NB4 (cell line): ENCODE data around the gene DMGDH.

Experiments
- DNase-seq: peaks from one replicate; pipeline ENCODE4 v3.0.0; 2010; ENCODE audit warnings: low read depth
- H3K4me3 ChIP-seq: one replicate; pipeline ENCODE4 v1.5.1; 2011; ENCODE audit warnings: mild to moderate bottlenecking, low read depth, low read length, moderate library complexity
- CTCF ChIP-seq: IDR thresholded peaks from one replicate; pipeline ENCODE4 v1.5.1; 2012; ENCODE audit warnings: low read depth, low read length
- MAX ChIP-seq: IDR thresholded peaks from 2 replicates; pipeline ENCODE4 v1.6.1; 2011; ENCODE audit warnings: low read depth, low read length
- MYC ChIP-seq: IDR thresholded peaks from 2 replicates; pipeline ENCODE4 v1.6.1; 2011; ENCODE audit warnings: low read depth, low read length
- POLR2A ChIP-seq: IDR thresholded peaks from 2 replicates; pipeline ENCODE4 v1.6.1; 2011; ENCODE audit warnings: mild to moderate bottlenecking; ENCODE audit not compliant: insufficient read length; ENCODE audit errors: extremely low read depth

Gene DMGDH

GRCh38 chr5:79021753-79022152 is 47.7 kb downstream of the DMGDH start:
- TF ChIP-seq MAX: no peak
- TF ChIP-seq POLR2A: no peak
- TF ChIP-seq CTCF: no peak
- TF ChIP-seq MYC: no peak
- no peak overlapping the region for H3K4me3 ChIP-seq
- DNase-seq: peak; percentile 37

GRCh38 chr5:79020861-79021561 is 48.5 kb downstream of the DMGDH start:
- no peak overlapping the region for H3K4me3 ChIP-seq
- TF ChIP-seq CTCF (peak; percentile 87), MYC (no peak)
- DNase-seq: peak; percentile 78

GRCh38 chr5:79014631-79015030 is 54.8 kb downstream of the DMGDH start:
- no peak for DNase-seq
- TF ChIP-seq MYC: no peak
- TF ChIP-seq POLR2A: no peak
- TF ChIP-seq MAX: no peak
- no peak for TF ChIP-seq CTCF
- H3K4me3 ChIP-seq: no peak overlapping the region

GRCh38 chr5:79011869-79012268 is 57.6 kb downstream of the DMGDH start:
- DNase-seq: no peak
- TF ChIP-seq MYC: no peak
- TF ChIP-seq POLR2A: no peak
- TF ChIP-seq CTCF: no peak
- no peak for TF ChIP-seq MAX
- H3K4me3 ChIP-seq: no peak overlapping the region

- DNase-seq: peak; percentile 10
- H3K4me3 ChIP-seq: no peak overlapping the region
- TF ChIP-seq MYC (no peak), MAX (no peak), CTCF (no peak)
Measured at GRCh38 chr5:79011219-79011836, 58.1 kb downstream of the DMGDH start.

- H3K4me3 ChIP-seq: no peak overlapping the region
- TF ChIP-seq MAX: no peak
- TF ChIP-seq CTCF: no peak
- no peak for TF ChIP-seq MYC
- TF ChIP-seq POLR2A: no peak
- no peak for DNase-seq
Measured at GRCh38 chr5:79008362-79008761, 61.1 kb downstream of the DMGDH start.
